Panc1 (cell line): Measurements from ENCODE around the gene KRT35.

Experiments used
- CTCF ChIP-seq: fragments of 450-650 bp; IDR thresholded peaks from 2 replicates; pipeline ENCODE4 v1.5.1; 2017; ENCODE audit warnings: mild to moderate bottlenecking
- POLR2AphosphoS5 ChIP-seq: IDR thresholded peaks from 2 replicates; pipeline ENCODE4 v1.6.1; 2012; ENCODE audit warnings: mild to moderate bottlenecking, low read depth, low read length, moderate library complexity
- TCF7L2 ChIP-seq: IDR thresholded peaks from 2 replicates; pipeline ENCODE4 v1.6.1; 2011; ENCODE audit warnings: mild to moderate bottlenecking, low read depth, low read length, inconsistent platforms

GRCh38 chr17:41449008-41449407 is 31.9 kb downstream of the KRT35 start:
- no peak for TF ChIP-seq POLR2AphosphoS5
- no peak for TF ChIP-seq CTCF
- no peak for TF ChIP-seq TCF7L2
